HG03103 (cell line): Measurements from ENCODE around the gene SPACA6.
"Not testable (repeated sequence)": the region's sequence is repeated elsewhere in the genome, so short reads cannot be mapped to it uniquely, and the experiment has no call there.

Experiments
- ATAC-seq: cut with Tn5 transposase; IDR thresholded peaks from one replicate; pipeline ENCODE4 v1.9.1; 2021; ENCODE audit warnings: low read depth; ENCODE audit not compliant: unreplicated experiment

SPACA6 gene

GRCh38 chr19:51693260-51693659, at the start of gene SPACA6:
SPACA6 (plus strand) TSS chr19:51693330; CDS start chr19:51693527, 197 bp downstream.
- no peak for ATAC-seq

- ATAC-seq: no peak
These were observed 48.4 kb upstream of the SPACA6 start for GRCh38 chr19:51644636-51645271.

- ATAC-seq: not testable (repeated sequence)
These were observed 46.4 kb upstream of the SPACA6 start, which contains the start of gene SIGLEC14 for GRCh38 chr19:51646730-51647129. SIGLEC14 (minus strand) TSS chr19:51646825; CDS start chr19:51646759, 66 bp downstream.

- ATAC-seq: no peak
These were observed 45.8 kb upstream of the SPACA6 start for GRCh38 chr19:51647318-51647717.

- no peak for ATAC-seq
These were observed 41.8 kb upstream of the SPACA6 start for GRCh38 chr19:51651216-51651846.

- ATAC-seq: no peak
These were observed 40.9 kb upstream of the SPACA6 start for GRCh38 chr19:51652266-51652665.

GRCh38 chr19:51653162-51653561, 40.0 kb upstream of the SPACA6 start:
- no peak for ATAC-seq

- no peak for ATAC-seq
These were observed 38.3 kb upstream of the SPACA6 start for GRCh38 chr19:51654783-51655182.

GRCh38 chr19:51660975-51661600, 32.0 kb upstream of the SPACA6 start:
- ATAC-seq: no peak

GRCh38 chr19:51663650-51664049, 29.5 kb upstream of the SPACA6 start:
- ATAC-seq: no peak

GRCh38 chr19:51664131-51664530, 29.0 kb upstream of the SPACA6 start:
- no peak for ATAC-seq

- no peak for ATAC-seq
These were observed 28.1 kb upstream of the SPACA6 start for GRCh38 chr19:51664997-51665396.

- ATAC-seq: no peak
These were observed 24.9 kb upstream of the SPACA6 start for GRCh38 chr19:51668216-51668615.

GRCh38 chr19:51675911-51676565, 17.1 kb upstream of the SPACA6 start:
- not testable (repeated sequence) for ATAC-seq

GRCh38 chr19:51676566-51677083, 16.5 kb upstream of the SPACA6 start:
- no peak for ATAC-seq

- ATAC-seq: no peak
These were observed 12.7 kb upstream of the SPACA6 start for GRCh38 chr19:51680474-51680873.

- no peak for ATAC-seq
These were observed 11.7 kb upstream of the SPACA6 start for GRCh38 chr19:51681286-51681941.

- ATAC-seq: no peak
These were observed 7.0 kb upstream of the SPACA6 start for GRCh38 chr19:51686171-51686570.

- ATAC-seq: no peak
These were observed 5.1 kb upstream of the SPACA6 start for GRCh38 chr19:51687791-51688670.
